Small intestine (tissue), 7 donors: ENCODE measurements around the gene SUPT5H. TPM values are rescaled to one million over a fixed set of nuclear protein-coding genes. Genes with fewer than 3 reads are reported as not detected.
A peak's percentile ranks its signal among the peaks of the same experiment; 100 is the strongest.

ENCODE experiments used
- DNase-seq, 2 donors: peaks; one replicate each; pipeline versions ENCODE4 v3.0.0 to v3.0.0-alpha.2; 2013
- FAIRE-seq: peaks from 2 replicates; lab custom pipeline; 2012; peaks lifted over from hg19 to GRCh38; lab: Jason Lieb, UNC
- H3K27ac ChIP-seq, 3 donors: one replicate each; pipeline ENCODE4 v1.5.1; 2013; ENCODE audit warnings: low read length in 2 of 3, mild to moderate bottlenecking in 2 of 3, control low read depth in 1 of 3, inconsistent platforms in 1 of 3, low read depth in 1 of 3, moderate library complexity in 1 of 3
- H3K27me3 ChIP-seq, 3 donors: one replicate each; pipeline ENCODE4 v1.6.1; 2013; ENCODE audit warnings: low read length in 3 of 3, inconsistent platforms in 1 of 3; ENCODE audit not compliant: control insufficient read depth in 3 of 3, insufficient read depth in 3 of 3
- H3K36me3 ChIP-seq, 3 donors: one replicate each; pipeline ENCODE4 v1.6.1; 2013; ENCODE audit warnings: low read length in 3 of 3, inconsistent platforms in 1 of 3, low read depth in 1 of 3, mild to moderate bottlenecking in 1 of 3, moderate library complexity in 1 of 3; ENCODE audit not compliant: control insufficient read depth in 3 of 3, insufficient read depth in 2 of 3
- H3K4me1 ChIP-seq, 3 donors: one replicate each; pipeline ENCODE4 v1.6.1; 2013; ENCODE audit warnings: low read length in 2 of 3, inconsistent platforms in 1 of 3, low read depth in 1 of 3, mild to moderate bottlenecking in 1 of 3, moderate library complexity in 1 of 3; ENCODE audit not compliant: control insufficient read depth in 3 of 3, insufficient read depth in 2 of 3
- H3K4me3 ChIP-seq, 3 donors: one replicate each; pipeline ENCODE4 v1.5.1; 2013; ENCODE audit warnings: low read length in 3 of 3, control low read depth in 1 of 3, inconsistent platforms in 1 of 3, low read depth in 1 of 3, mild to moderate bottlenecking in 1 of 3, moderate library complexity in 1 of 3
- H3K9me3 ChIP-seq, 2 donors: one replicate each; pipeline ENCODE4 v1.6.1; 2013; ENCODE audit warnings: low read depth in 1 of 2, low read length in 1 of 2; ENCODE audit not compliant: control insufficient read depth in 2 of 2, insufficient read depth in 1 of 2
- WGBS, 3 donors: extraction: QIAGEN DNeasy Blood & Tissue Kit; methylation state at CpG; one replicate each; pipeline ENCODE4 v1.1.7; 2013; 5-methylcytosine and 5-hydroxymethylcytosine counted together
- polyA plus RNA-seq, 4 donors: library from polyadenylated mRNA; stranded (reverse) in 3 of 4; unstranded in 1 of 4; fragments of 200-250 nt in 3 of 4; fragments of 120-200 nt in 1 of 4; gene quantifications; one replicate each; pipeline versions ENCODE4 v1.2.1 to v1.2.3, GENCODE V29; 2013
- donor health status: healthy with polysubstance abuse.
- donor health status: control.
- donor health status: control.
- donor health status: Bipolar disorder and iron deficiency.
- donor health status: healthy.

Gene SUPT5H
- polyA plus RNA-seq, 4 donors: 95.5 to 283 (median 163) TPM

DNA sequence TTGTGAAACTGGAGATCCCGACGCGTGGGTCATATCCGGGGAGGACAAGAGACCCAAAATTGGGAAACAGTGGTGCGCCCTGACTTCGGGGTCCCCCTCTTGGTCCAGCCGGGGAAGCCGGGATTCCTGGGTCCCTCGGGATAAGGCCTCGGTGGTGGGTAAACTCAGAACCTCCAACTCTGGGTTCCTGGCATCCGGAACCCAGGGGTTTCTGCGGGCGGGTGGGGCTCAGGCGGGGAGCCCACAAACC is 38.0 kb upstream of the SUPT5H start:
- H3K9me3 ChIP-seq: no peaks in the 10 kb centered on the region
- H3K36me3 ChIP-seq: peaks cover 5 to 23% (median 10%) of the 10 kb centered on the region in 3 donors
- FAIRE-seq: no peak
- H3K27ac ChIP-seq: peak overlapping the region; percentile 96 to 100 (median 97)
- no peak for DNase-seq
- WGBS, 3 donors: 0% methylated on average over 14 of the region's 14 CpGs
- peaks cover 4 to 51% (median 6%) of the 10 kb centered on the region in 3 donors for H3K4me1 ChIP-seq
- H3K4me3 ChIP-seq: peak overlapping the region; percentile 99
- H3K27me3 ChIP-seq: no peaks in the 10 kb centered on the region

DNA sequence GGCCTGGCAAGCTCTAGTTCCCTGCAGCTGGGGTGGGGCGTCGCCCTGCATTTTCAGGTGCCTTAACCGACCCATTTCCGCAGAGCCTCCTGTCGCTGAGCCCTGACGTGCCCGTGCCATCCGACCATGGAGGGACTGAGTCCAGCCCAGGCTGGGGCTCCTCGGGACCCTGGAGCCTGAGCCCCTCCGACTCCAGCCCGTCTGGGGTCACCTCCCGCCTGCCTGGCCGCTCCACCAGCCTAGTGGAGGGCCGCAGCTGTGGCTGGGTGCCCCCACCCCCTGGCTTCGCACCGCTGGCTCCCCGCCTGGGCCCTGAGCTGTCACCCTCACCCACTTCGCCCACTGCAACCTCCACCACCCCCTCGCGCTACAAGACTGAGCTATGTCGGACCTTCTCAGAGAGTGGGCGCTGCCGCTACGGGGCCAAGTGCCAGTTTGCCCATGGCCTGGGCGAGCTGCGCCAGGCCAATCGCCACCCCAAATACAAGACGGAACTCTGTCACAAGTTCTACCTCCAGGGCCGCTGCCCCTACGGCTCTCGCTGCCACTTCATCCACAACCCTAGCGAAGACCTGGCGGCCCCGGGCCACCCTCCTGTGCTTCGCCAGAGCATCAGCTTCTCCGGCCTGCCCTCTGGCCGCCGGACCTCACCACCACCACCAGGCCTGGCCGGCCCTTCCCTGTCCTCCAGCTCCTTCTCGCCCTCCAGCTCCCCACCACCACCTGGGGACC is 37.6 kb upstream of the SUPT5H start:
- Histone ChIP-seq H3K27me3 (peaks cover 0 to 3% (median 0%) of the 10 kb centered on the region in 3 donors), H3K4me3 (peak overlapping the region; percentile 99), H3K4me1 (peaks cover 4 to 46% (median 6%) of the 10 kb centered on the region in 3 donors), H3K27ac (peak overlapping the region; percentile 96 to 100 (median 97)), H3K36me3 (peaks cover 5 to 23% (median 10%) of the 10 kb centered on the region in 3 donors), H3K9me3 (no peaks in the 10 kb centered on the region)
- no peak for FAIRE-seq
- WGBS, 3 donors: 2 to 9% (median 2%) methylated on average over 33 to 40 of the region's 40 CpGs
- DNase-seq: peak; percentile 69 to 72

DNA sequence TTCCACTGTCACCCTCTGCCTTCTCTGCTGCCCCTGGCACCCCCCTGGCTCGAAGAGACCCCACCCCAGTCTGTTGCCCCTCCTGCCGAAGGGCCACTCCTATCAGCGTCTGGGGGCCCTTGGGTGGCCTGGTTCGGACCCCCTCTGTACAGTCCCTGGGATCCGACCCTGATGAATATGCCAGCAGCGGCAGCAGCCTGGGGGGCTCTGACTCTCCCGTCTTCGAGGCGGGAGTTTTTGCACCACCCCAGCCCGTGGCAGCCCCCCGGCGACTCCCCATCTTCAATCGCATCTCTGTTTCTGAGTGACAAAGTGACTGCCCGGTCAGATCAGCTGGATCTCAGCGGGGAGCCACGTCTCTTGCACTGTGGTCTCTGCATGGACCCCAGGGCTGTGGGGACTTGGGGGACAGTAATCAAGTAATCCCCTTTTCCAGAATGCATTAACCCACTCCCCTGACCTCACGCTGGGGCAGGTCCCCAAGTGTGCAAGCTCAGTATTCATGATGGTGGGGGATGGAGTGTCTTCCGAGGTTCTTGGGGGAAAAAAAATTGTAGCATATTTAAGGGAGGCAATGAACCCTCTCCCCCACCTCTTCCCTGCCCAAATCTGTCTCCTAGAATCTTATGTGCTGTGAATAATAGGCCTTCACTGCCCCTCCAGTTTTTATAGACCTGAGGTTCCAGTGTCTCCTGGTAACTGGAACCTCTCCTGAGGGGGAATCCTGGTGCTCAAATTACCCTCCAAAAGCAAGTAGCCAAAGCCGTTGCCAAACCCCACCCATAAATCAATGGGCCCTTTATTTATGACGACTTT is 36.8 kb upstream of the SUPT5H start:
- H3K27ac ChIP-seq: peak overlapping the region; percentile 96 to 100 (median 97)
- H3K9me3 ChIP-seq: no peaks in the 10 kb centered on the region
- DNase-seq: peak; percentile 64 to 66
- peaks cover 0 to 6% (median 0%) of the 10 kb centered on the region in 3 donors for H3K27me3 ChIP-seq
- H3K36me3 ChIP-seq: peaks cover 5 to 23% (median 10%) of the 10 kb centered on the region in 3 donors
- peak overlapping the region; percentile 99 for H3K4me3 ChIP-seq
- WGBS, 3 donors: 4 to 16% (median 7%) methylated on average over 20 of the region's 20 CpGs
- H3K4me1 ChIP-seq: peaks cover 0 to 38% (median 6%) of the 10 kb centered on the region in 3 donors
- no peak for FAIRE-seq

DNA sequence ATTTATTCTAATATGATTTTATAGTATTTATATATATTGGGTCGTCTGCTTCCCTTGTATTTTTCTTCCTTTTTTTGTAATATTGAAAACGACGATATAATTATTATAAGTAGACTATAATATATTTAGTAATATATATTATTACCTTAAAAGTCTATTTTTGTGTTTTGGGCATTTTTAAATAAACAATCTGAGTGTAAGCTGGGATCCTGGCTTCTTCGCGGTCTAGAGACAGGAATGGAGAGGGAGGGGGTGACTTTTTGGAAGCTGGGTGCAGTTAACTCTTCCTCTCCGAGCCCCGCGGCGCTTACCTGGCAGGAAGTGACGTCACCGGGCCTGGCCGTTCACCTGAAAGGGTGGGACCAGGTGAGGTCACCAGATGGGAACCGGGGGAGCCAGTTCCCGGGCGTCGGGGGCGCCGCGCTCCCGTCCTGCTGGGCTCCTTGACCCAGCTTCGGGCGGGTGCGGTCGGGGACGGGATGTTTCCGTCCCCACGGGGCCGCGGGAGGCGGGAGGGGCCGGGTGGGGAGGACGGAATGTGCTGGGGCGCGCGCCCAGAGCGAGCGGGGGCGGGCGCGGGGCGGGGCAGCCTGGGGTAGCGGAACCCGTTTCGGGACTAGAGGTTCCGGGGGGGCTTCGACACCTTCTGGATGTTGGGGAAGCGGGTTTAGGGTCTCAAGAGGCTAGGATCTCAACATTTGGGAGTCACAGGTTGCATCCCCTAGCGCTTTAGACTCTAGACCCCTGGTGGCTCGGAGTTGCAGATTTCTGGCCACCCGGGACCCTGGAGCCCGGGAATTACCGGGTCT is 36.0 kb upstream of the SUPT5H start:
- WGBS, 3 donors: 1% methylated on average over 40 to 52 of the region's 52 CpGs
- peak overlapping the region; percentile 96 to 100 (median 99) for H3K27ac ChIP-seq
- DNase-seq: peak; percentile 96 to 97
- H3K9me3 ChIP-seq: no peaks in the 10 kb centered on the region
- peak overlapping the region; percentile 71 to 99 (median 99) for H3K4me3 ChIP-seq
- peaks cover 0 to 39% (median 6%) of the 10 kb centered on the region in 3 donors for H3K4me1 ChIP-seq
- H3K36me3 ChIP-seq: peaks cover 5 to 23% (median 10%) of the 10 kb centered on the region in 3 donors
- H3K27me3 ChIP-seq: peaks cover 0 to 6% (median 0%) of the 10 kb centered on the region in 3 donors
- no peak for FAIRE-seq

DNA sequence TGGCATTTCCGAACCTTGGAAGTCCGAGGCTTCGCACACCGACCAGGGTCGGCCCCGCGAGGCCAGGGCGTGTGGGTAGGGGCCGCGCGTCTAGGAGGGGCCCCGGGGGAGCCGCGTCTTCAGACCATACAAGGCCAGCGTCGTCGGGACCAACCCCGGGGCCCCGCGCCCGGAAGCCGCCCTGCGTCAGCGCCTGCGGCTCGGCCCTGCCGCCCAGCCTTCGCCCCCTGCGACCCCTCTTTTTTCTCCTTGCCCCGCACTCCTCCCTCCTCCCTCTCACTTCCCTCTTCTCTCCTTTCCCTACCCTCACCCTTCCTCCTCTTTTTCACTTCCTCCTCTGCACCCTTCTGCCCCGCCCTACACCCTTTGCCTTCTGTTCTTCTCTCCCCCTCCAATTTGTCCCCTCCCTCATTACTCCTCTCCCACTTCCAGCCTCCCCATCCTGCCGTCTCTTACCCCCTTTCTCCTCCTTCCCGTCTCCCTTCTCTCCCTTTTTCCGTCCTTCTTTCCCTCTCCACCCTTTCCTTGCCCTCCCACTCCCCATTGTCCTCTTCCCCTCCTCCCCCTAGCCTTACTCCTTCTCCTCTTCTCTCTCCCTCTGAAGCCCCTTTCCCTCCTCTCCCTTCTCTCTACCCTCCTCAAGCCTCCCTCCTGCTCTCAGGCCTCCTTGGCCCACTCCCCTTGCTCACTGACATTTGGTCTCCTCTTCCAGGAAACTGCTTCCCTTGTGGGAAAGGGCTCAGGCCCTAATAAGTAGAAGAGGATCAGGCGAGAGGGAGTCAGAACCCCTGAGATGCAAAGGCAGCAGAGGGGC is 35.2 kb upstream of the SUPT5H start:
- H3K36me3 ChIP-seq: peaks cover 5 to 27% (median 10%) of the 10 kb centered on the region in 3 donors
- H3K4me1 ChIP-seq: peaks cover 0 to 33% (median under 1%) of the 10 kb centered on the region in 3 donors
- peak; percentile 90 to 92 for DNase-seq
- H3K27me3 ChIP-seq: peaks cover 0 to 6% (median 0%) of the 10 kb centered on the region in 3 donors
- peak overlapping the region; percentile 71 to 99 (median 99) for H3K4me3 ChIP-seq
- no peak for FAIRE-seq
- H3K27ac ChIP-seq: peak overlapping the region; percentile 96 to 100 (median 99)
- no peaks in the 10 kb centered on the region for H3K9me3 ChIP-seq
- 1 to 2% (median 1%) methylated on average over 33 to 35 of the region's 35 CpGs for WGBS, 3 donors

DNA sequence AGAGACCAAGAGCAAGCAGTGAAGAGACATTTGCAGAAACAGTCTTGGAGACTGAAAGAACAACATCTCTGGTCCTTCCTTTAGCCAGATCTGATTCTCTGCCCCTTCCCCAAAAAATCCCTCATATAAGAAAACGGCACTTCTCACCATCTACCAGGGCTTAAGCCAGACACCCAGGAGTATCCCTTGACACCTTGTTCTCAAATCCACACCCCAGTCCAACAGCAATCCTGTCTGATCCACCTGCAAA is 34.6 kb upstream of the SUPT5H start:
- WGBS, 3 donors: 13 to 38% (median 23%) methylated on average over 1 of the region's 1 CpG
- DNase-seq (no peak), FAIRE-seq (no peak)
- peaks cover 5 to 31% (median 10%) of the 10 kb centered on the region in 3 donors for H3K36me3 ChIP-seq
- H3K27me3 ChIP-seq: peaks cover 0 to 6% (median 0%) of the 10 kb centered on the region in 3 donors
- peaks cover 0 to 28% (median 0%) of the 10 kb centered on the region in 3 donors for H3K4me1 ChIP-seq
- H3K4me3 ChIP-seq: peak overlapping the region in 2 of 3 donors; percentile 99
- H3K9me3 ChIP-seq: no peaks in the 10 kb centered on the region
- peak overlapping the region; percentile 96 to 100 (median 99) for H3K27ac ChIP-seq

DNA sequence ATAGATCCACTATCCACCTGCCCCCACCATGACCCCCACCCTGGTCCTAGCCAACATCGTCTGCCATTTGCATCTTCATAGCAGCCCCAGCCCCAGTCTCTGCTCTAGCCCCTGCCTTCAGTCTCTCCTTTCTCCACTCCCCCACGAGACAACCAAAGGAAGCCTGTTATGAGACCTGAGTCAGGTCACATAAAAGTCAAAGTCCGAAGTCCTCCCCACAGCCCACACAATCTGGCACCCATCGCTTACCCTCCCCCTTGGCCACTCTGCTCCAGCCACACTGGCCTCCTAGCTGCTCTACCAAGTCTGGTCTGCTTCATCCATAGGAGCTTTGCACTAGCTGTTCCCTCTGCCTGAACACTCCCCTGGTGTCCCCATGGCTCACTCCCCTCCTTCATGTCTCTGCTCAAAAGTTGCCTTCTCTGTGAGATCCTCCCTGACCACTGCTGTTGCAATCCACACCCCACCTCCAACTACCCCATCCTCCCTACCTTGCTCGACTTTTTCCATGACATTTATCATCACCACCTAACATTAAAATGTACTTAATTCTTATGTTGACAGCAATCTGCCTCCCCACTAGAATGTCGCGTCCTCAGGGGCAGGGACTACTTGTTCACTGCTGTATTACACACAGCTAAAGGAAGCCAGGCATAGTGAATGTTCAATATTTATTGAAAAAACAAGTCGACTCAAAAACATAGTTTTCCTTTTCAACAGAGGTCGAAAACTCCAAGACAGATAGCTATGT is 34.1 kb upstream of the SUPT5H start:
- FAIRE-seq (no peak), DNase-seq (peak; percentile 94)
- Histone ChIP-seq H3K4me3 (peak overlapping the region in 2 of 3 donors; percentile 99), H3K36me3 (peaks cover 5 to 36% (median 10%) of the 10 kb centered on the region in 3 donors), H3K27ac (peak overlapping the region; percentile 96 to 100 (median 99)), H3K4me1 (peaks cover 0 to 23% (median 0%) of the 10 kb centered on the region in 3 donors), H3K9me3 (no peaks in the 10 kb centered on the region), H3K27me3 (peaks cover 0 to 6% (median 0%) of the 10 kb centered on the region in 3 donors)
- WGBS, 3 donors: 4 to 13% (median 4%) methylated on average over 9 of the region's 9 CpGs
